ENCODE measurements around the gene MAGI2. TPM values are rescaled to one million over a fixed set of nuclear protein-coding genes. Genes with fewer than 3 reads are reported as not detected.

MAGI2 gene
- total RNA-seq, 1 donor from 2014 or later: 5.8 TPM

DNA sequence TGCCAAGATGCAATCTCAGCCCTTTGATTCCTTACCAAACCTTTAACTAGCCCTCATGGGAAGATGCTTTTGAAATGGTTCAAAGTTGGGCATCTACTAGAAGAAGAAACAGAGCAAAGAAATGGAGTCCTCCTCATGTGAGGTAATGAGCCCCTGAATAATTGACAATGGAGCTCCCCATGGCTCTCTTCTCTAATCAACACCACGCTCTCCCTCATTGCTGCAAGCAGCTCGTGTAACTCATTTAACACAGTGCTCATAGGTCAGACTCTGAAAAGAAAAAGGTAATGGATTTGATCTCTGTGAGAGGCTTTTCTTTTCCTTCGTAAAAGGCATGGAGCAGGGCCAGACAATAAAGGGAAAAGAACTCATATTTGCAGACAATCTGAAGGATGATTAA lies 1342.1 kb downstream of the MAGI2 start:
- TF ChIP-seq, protein P1, sequence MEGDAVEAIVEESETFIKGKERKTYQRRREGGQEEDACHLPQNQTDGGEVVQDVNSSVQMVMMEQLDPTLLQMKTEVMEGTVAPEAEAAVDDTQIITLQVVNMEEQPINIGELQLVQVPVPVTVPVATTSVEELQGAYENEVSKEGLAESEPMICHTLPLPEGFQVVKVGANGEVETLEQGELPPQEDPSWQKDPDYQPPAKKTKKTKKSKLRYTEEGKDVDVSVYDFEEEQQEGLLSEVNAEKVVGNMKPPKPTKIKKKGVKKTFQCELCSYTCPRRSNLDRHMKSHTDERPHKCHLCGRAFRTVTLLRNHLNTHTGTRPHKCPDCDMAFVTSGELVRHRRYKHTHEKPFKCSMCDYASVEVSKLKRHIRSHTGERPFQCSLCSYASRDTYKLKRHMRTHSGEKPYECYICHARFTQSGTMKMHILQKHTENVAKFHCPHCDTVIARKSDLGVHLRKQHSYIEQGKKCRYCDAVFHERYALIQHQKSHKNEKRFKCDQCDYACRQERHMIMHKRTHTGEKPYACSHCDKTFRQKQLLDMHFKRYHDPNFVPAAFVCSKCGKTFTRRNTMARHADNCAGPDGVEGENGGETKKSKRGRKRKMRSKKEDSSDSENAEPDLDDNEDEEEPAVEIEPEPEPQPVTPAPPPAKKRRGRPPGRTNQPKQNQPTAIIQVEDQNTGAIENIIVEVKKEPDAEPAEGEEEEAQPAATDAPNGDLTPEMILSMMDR (IDR thresholded peaks at IDR 0.05): no peak
- no peak overlapping the region for H3K4me3 Mint-ChIP-seq (ENCODE audit: unreplicated experiment)
- H3K27ac Mint-ChIP-seq (ENCODE audit: unreplicated experiment): no peak overlapping the region
- peaks cover 5% of the 10 kb centered on the region for H3K36me3 Mint-ChIP-seq (ENCODE audit: low read depth)
- no peak for DNase-seq (ENCODE audit: low spot score)
- peaks cover 4% of the 10 kb centered on the region for H3K4me1 Mint-ChIP-seq (ENCODE audit: low read depth)
- peaks cover 17% of the 10 kb centered on the region for H3K27me3 Mint-ChIP-seq (ENCODE audit: low read depth)
- peaks cover 9% of the 10 kb centered on the region for H3K9me3 Mint-ChIP-seq (ENCODE audit: low read depth)

GRCh38 chr7:78103475-78103874 lies 1350.0 kb downstream of the MAGI2 start:
- Mint-ChIP-seq H3K36me3 (ENCODE audit: low read depth) (peaks cover 4% of the 10 kb centered on the region), H3K27me3 (ENCODE audit: low read depth) (peaks cover 3% of the 10 kb centered on the region), H3K27ac (ENCODE audit: unreplicated experiment) (no peak overlapping the region), H3K4me3 (ENCODE audit: unreplicated experiment) (no peak overlapping the region), H3K9me3 (ENCODE audit: low read depth) (peaks cover 12% of the 10 kb centered on the region), H3K4me1 (ENCODE audit: low read depth) (peaks cover 37% of the 10 kb centered on the region)
- TF ChIP-seq, protein P1 (IDR thresholded peaks at IDR 0.05): no peak
- DNase-seq (ENCODE audit: low spot score): no peak

DNA sequence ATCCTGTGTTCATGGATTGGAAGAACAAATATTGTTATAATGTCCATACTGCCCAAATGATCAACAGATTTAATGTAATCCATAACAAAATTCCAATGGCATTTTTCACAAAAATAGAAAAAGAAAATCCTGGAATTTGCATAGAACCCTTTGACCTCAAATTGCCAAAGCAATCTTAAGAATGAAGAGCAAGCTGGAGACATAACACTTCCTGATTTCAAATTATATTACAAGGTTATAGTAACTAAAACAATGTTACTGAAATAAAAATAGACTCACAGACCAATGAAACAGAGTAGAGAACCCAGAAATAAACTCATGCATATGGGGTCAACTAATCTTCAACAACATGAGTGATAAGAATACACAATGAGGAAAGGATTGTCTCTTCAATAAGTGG lies 1352.4 kb downstream of the MAGI2 start:
- peak overlapping the region; percentile 95 for H3K27ac Mint-ChIP-seq (ENCODE audit: unreplicated experiment)
- peaks cover 11% of the 10 kb centered on the region for H3K9me3 Mint-ChIP-seq (ENCODE audit: low read depth)
- H3K4me1 Mint-ChIP-seq (ENCODE audit: low read depth): peaks cover 38% of the 10 kb centered on the region
- H3K4me3 Mint-ChIP-seq (ENCODE audit: unreplicated experiment): no peak overlapping the region
- H3K36me3 Mint-ChIP-seq (ENCODE audit: low read depth): peaks cover 5% of the 10 kb centered on the region
- no peaks in the 10 kb centered on the region for H3K27me3 Mint-ChIP-seq (ENCODE audit: low read depth)
- no peak for DNase-seq (ENCODE audit: low spot score)
- TF ChIP-seq, protein P1 (IDR thresholded peaks at IDR 0.05): no peak

- Mint-ChIP-seq H3K4me3 (ENCODE audit: unreplicated experiment) (no peak overlapping the region), H3K36me3 (ENCODE audit: low read depth) (peaks cover 5% of the 10 kb centered on the region), H3K4me1 (ENCODE audit: low read depth) (peaks cover 46% of the 10 kb centered on the region), H3K27me3 (ENCODE audit: low read depth) (no peaks in the 10 kb centered on the region), H3K9me3 (ENCODE audit: low read depth) (peaks cover 18% of the 10 kb centered on the region), H3K27ac (ENCODE audit: unreplicated experiment) (peak overlapping the region; percentile 95)
- TF ChIP-seq, protein P1 (IDR thresholded peaks at IDR 0.05): no peak
- DNase-seq (ENCODE audit: low spot score): no peak
Measured at GRCh38 chr7:78099715-78100394, 1353.6 kb downstream of the MAGI2 start.

DNA sequence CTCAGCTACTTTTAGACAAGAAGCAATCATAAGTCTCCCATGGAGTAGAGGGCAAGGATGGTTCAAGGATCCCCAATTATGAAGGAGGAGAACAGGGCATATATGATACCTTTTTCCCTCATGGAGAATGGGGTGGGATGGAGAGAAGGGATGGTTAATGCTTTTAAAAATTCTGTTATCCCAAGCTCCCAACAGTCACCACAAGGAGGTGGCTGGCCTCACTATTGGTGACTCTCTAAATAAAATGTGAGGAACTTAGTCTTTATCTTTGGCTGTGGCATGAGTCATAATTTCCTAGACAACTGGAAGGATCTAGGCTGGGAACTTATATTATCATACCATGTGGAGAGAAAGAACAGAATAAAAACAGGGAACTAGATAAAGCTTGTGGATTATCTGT lies 1357.9 kb downstream of the MAGI2 start:
- DNase-seq (ENCODE audit: low spot score): no peak
- H3K27ac Mint-ChIP-seq (ENCODE audit: unreplicated experiment): peak overlapping the region; percentile 6
- TF ChIP-seq, protein P1 (IDR thresholded peaks at IDR 0.05): peak; percentile 55
- H3K4me3 Mint-ChIP-seq (ENCODE audit: unreplicated experiment): no peak overlapping the region
- H3K27me3 Mint-ChIP-seq (ENCODE audit: low read depth): no peaks in the 10 kb centered on the region
- peaks cover 4% of the 10 kb centered on the region for H3K36me3 Mint-ChIP-seq (ENCODE audit: low read depth)
- peaks cover 18% of the 10 kb centered on the region for H3K9me3 Mint-ChIP-seq (ENCODE audit: low read depth)
- peaks cover 29% of the 10 kb centered on the region for H3K4me1 Mint-ChIP-seq (ENCODE audit: low read depth)

All from chondrocyte (in vitro differentiated cells).